Ishikawa (cell line): ENCODE measurements around the gene COL12A1.

Experiments used
- CEBPB ChIP-seq: IDR thresholded peaks from 2 replicates; pipeline ENCODE4 v1.6.1; 2012
- CREB1 ChIP-seq: IDR thresholded peaks from 2 replicates; pipeline ENCODE4 v1.6.1; 2012; ENCODE audit warnings: low read depth
- EGR1 ChIP-seq: IDR thresholded peaks from 2 replicates; pipeline ENCODE4 v1.6.1; 2012
- EP300 ChIP-seq: IDR thresholded peaks from 2 replicates; pipeline ENCODE4 v1.6.1; 2012; ENCODE audit warnings: borderline replicate concordance
- FOXM1 ChIP-seq: IDR thresholded peaks from 2 replicates; pipeline ENCODE4 v1.6.1; 2012; ENCODE audit warnings: low read depth, borderline replicate concordance
- NFIC ChIP-seq: IDR thresholded peaks from 2 replicates; pipeline ENCODE4 v1.6.1; 2012
- RAD21 ChIP-seq: IDR thresholded peaks from 2 replicates; pipeline ENCODE4 v1.6.1; 2012; ENCODE audit warnings: low read depth
- TAF1 ChIP-seq: IDR thresholded peaks from 2 replicates; pipeline ENCODE4 v1.6.1; 2012; ENCODE audit warnings: low read depth, mild to moderate bottlenecking
- TCF12 ChIP-seq: IDR thresholded peaks from 2 replicates; pipeline ENCODE4 v1.6.1; 2012; ENCODE audit warnings: low read depth
- TEAD4 ChIP-seq: IDR thresholded peaks from 2 replicates; pipeline ENCODE4 v1.6.1; 2012
- YY1 ChIP-seq: IDR thresholded peaks from 2 replicates; pipeline ENCODE4 v1.6.1; 2012; ENCODE audit warnings: low read depth
- ZBTB7A ChIP-seq: IDR thresholded peaks from 2 replicates; pipeline ENCODE4 v1.6.1; 2012; ENCODE audit warnings: low read depth
- TF ChIP-seq, protein P1 (sequence below): IDR thresholded peaks from 2 replicates; pipeline ENCODE4 v1.6.1; 2012
- TF ChIP-seq, protein P2 (sequence below): IDR thresholded peaks from 2 replicates; pipeline ENCODE4 v1.6.1; 2012
- TF ChIP-seq, protein P3 (sequence below): IDR thresholded peaks from 2 replicates; pipeline ENCODE4 v1.6.1; 2012; ENCODE audit warnings: low read depth, mild to moderate bottlenecking

The COL12A1 gene

DNA sequence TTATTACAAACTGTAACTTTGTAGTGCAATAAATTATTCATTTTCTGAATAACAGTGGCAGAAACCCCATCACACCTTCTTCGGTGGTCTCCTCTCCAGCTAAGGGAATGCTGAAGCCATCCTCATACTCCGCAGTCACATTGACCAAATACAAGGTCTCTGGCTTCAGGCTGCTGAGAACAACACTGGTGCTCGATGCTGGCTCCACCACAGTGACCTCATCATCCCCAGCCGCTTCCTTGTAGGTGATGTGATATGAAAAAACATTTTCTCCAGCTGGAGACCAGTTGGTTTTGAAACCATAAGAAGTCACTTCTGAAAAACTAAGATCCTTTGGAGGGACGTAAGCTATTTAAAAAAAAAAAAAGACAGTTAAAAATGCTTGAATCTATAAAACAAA is 25.0 kb downstream of the COL12A1 start:
- TF ChIP-seq, protein P1, sequence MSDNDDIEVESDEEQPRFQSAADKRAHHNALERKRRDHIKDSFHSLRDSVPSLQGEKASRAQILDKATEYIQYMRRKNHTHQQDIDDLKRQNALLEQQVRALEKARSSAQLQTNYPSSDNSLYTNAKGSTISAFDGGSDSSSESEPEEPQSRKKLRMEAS = no peak
- TF ChIP-seq TEAD4 (no peak), RAD21 (no peak), CEBPB (no peak), FOXM1 (no peak), EGR1 (no peak), CREB1 (no peak), ZBTB7A (no peak), NFIC (no peak), EP300 (no peak), TAF1 (no peak), TCF12 (no peak)
- TF ChIP-seq, protein P2, sequence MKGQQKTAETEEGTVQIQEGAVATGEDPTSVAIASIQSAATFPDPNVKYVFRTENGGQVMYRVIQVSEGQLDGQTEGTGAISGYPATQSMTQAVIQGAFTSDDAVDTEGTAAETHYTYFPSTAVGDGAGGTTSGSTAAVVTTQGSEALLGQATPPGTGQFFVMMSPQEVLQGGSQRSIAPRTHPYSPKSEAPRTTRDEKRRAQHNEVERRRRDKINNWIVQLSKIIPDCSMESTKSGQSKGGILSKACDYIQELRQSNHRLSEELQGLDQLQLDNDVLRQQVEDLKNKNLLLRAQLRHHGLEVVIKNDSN = no peak
- TF ChIP-seq, protein P3, sequence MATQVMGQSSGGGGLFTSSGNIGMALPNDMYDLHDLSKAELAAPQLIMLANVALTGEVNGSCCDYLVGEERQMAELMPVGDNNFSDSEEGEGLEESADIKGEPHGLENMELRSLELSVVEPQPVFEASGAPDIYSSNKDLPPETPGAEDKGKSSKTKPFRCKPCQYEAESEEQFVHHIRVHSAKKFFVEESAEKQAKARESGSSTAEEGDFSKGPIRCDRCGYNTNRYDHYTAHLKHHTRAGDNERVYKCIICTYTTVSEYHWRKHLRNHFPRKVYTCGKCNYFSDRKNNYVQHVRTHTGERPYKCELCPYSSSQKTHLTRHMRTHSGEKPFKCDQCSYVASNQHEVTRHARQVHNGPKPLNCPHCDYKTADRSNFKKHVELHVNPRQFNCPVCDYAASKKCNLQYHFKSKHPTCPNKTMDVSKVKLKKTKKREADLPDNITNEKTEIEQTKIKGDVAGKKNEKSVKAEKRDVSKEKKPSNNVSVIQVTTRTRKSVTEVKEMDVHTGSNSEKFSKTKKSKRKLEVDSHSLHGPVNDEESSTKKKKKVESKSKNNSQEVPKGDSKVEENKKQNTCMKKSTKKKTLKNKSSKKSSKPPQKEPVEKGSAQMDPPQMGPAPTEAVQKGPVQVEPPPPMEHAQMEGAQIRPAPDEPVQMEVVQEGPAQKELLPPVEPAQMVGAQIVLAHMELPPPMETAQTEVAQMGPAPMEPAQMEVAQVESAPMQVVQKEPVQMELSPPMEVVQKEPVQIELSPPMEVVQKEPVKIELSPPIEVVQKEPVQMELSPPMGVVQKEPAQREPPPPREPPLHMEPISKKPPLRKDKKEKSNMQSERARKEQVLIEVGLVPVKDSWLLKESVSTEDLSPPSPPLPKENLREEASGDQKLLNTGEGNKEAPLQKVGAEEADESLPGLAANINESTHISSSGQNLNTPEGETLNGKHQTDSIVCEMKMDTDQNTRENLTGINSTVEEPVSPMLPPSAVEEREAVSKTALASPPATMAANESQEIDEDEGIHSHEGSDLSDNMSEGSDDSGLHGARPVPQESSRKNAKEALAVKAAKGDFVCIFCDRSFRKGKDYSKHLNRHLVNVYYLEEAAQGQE = no peak

GRCh38 chr6:75178757-75179156 is 27.1 kb downstream of the COL12A1 start:
- no peak for TF ChIP-seq FOXM1
- no peak for TF ChIP-seq TAF1
- TF ChIP-seq, protein P3 = no peak
- no peak for TF ChIP-seq EGR1
- no peak for TF ChIP-seq YY1
- no peak for TF ChIP-seq CEBPB
- TF ChIP-seq EP300 = no peak
- TF ChIP-seq ZBTB7A = no peak
- TF ChIP-seq, protein P1 = no peak
- TF ChIP-seq TCF12 = no peak
- TF ChIP-seq TEAD4 = no peak
- TF ChIP-seq NFIC = no peak
- no peak for TF ChIP-seq CREB1
- TF ChIP-seq, protein P2 = no peak
- TF ChIP-seq RAD21 = no peak

DNA sequence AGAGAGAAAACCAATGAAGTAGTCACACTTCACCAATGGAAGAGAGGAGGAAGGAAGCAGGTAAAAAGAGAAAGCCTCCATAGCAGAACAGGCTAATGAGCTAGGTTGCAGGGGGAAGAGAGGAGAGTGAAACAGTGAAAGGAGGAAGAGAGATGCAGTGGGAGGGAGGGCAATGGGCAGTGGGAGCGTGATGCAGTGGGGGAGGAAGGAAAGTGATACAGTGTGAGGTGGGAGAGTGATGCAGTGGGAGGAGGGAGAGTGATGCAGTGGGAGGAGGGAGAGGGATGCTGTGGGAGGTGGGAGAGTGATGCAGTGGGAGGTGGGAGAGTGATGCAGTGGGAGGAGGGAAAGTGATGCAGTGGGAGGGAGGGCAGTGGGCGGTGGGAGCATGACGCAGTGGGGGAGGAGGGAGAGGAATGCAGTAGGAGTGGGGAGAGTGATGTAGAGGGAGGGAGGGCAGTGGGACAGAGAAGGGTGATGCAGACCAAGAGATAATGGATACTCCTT is 29.7 kb downstream of the COL12A1 start:
- TF ChIP-seq EGR1 (no peak), ZBTB7A (no peak), EP300 (no peak), TEAD4 (no peak), NFIC (no peak), CREB1 (no peak), YY1 (no peak), TCF12 (no peak), CEBPB (no peak), FOXM1 (no peak), RAD21 (no peak), TAF1 (no peak)
- TF ChIP-seq, protein P2 = no peak
- TF ChIP-seq, protein P1 = no peak
- TF ChIP-seq, protein P3 = no peak

GRCh38 chr6:75171986-75172385 is 33.9 kb downstream of the COL12A1 start:
- TF ChIP-seq EGR1 = no peak
- TF ChIP-seq, protein P3 = no peak
- TF ChIP-seq ZBTB7A = no peak
- TF ChIP-seq TEAD4 = no peak
- no peak for TF ChIP-seq TAF1
- no peak for TF ChIP-seq TCF12
- no peak for TF ChIP-seq RAD21
- no peak for TF ChIP-seq YY1
- no peak for TF ChIP-seq NFIC
- TF ChIP-seq, protein P1 = no peak
- TF ChIP-seq CREB1 = no peak
- no peak for TF ChIP-seq EP300
- TF ChIP-seq CEBPB = no peak
- TF ChIP-seq FOXM1 = no peak
